Epithelial cell of esophagus (primary cell): ENCODE data around the gene GPR139.

Source experiments
- DNase-seq: peaks from one replicate; pipeline ENCODE4 v3.0.0; 2010; ENCODE audit warnings: low read depth
- H3K4me3 ChIP-seq: 2 replicates; pipeline ENCODE4 v1.5.1; 2011; ENCODE audit warnings: mild to moderate bottlenecking, low read length, control low read depth
- TF ChIP-seq, protein P1 (sequence below): IDR thresholded peaks from 2 replicates; pipeline ENCODE4 v1.5.1; 2011; ENCODE audit warnings: low read depth, mild to moderate bottlenecking, low read length, control low read depth, inconsistent platforms; ENCODE audit not compliant: insufficient read depth; ENCODE audit errors: missing control alignments

Gene GPR139

DNA sequence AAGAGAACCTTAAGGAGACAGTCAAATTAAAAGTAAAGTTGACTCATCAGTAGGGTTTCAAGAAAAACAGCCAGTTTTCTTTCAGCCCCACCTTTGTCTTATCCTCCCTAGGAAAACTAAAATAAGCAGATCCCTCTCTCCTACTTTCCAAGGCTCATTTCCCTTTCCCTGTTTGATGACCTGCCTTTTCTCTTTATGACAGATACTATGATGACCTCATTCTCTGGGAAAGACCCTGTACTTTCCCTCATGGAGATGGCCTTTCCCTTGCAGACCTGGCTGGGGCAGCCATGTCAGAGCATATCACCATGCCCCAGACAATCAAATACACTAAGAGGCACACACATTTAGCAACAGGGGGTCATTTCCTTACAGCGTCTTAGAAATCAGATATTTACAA is 53.6 kb downstream of the GPR139 start:
- TF ChIP-seq, protein P1, sequence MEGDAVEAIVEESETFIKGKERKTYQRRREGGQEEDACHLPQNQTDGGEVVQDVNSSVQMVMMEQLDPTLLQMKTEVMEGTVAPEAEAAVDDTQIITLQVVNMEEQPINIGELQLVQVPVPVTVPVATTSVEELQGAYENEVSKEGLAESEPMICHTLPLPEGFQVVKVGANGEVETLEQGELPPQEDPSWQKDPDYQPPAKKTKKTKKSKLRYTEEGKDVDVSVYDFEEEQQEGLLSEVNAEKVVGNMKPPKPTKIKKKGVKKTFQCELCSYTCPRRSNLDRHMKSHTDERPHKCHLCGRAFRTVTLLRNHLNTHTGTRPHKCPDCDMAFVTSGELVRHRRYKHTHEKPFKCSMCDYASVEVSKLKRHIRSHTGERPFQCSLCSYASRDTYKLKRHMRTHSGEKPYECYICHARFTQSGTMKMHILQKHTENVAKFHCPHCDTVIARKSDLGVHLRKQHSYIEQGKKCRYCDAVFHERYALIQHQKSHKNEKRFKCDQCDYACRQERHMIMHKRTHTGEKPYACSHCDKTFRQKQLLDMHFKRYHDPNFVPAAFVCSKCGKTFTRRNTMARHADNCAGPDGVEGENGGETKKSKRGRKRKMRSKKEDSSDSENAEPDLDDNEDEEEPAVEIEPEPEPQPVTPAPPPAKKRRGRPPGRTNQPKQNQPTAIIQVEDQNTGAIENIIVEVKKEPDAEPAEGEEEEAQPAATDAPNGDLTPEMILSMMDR: no peak
- H3K4me3 ChIP-seq: no peak overlapping the region
- no peak for DNase-seq

GRCh38 chr16:20016234-20016633 is 57.5 kb downstream of the GPR139 start:
- no peak overlapping the region for H3K4me3 ChIP-seq
- no peak for DNase-seq
- TF ChIP-seq, protein P1: no peak

GRCh38 chr16:20004931-20005330 is 68.8 kb downstream of the GPR139 start:
- H3K4me3 ChIP-seq: no peak overlapping the region
- no peak for DNase-seq
- TF ChIP-seq, protein P1: no peak

- no peak overlapping the region for H3K4me3 ChIP-seq
- DNase-seq: no peak
- TF ChIP-seq, protein P1: no peak
Measured at GRCh38 chr16:20002936-20003335, 70.8 kb downstream of the GPR139 start.

- no peak overlapping the region for H3K4me3 ChIP-seq
- TF ChIP-seq, protein P1: no peak
Measured at GRCh38 chr16:20001856-20002707, 71.6 kb downstream of the GPR139 start.

DNA sequence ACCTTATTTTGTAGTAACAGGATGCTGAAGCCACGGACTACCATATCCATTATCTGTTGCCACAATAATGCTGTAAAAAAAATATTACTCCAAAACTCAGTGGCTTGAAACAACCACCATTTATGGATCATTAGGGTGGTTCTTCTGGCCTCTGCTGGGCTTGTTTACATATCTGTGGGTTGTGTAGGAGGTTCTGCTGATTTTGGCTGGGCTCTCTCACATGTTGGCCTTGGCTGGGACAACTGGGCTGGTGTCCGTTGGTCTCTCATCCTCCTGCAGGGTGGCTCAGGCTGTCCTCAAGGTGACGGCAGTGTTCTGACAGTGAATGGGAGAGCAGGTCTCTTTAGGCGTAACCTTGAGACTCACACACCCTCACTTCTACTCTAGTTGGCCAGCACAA is 76.0 kb downstream of the GPR139 start:
- TF ChIP-seq, protein P1: no peak
- no peak overlapping the region for H3K4me3 ChIP-seq
- DNase-seq: no peak

More at GRCh38 chr16:20001856-20002707, 71.6 kb downstream of the GPR139 start:
- DNase-seq: no peak

DNA sequence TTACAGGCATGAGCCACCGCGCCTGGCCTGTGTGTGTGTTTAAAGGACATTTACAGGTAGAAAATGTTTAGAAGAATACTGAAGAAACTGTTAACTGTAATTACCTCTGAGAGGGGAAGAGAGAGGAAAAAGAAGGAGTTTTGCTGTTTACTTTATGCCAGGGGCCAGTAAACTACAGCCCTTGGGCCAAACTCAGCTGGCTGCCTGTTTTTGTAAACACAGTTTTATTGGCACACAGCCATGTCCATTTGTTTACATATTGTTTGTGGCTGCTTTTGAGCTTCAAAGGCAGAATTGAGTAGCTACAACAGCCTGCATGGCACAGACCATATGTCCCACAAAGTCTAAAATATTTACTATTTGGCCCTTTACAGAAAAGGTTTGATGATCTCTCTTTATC is 76.4 kb downstream of the GPR139 start:
- TF ChIP-seq, protein P1: no peak
- no peak overlapping the region for H3K4me3 ChIP-seq
- no peak for DNase-seq
